PFSK-1 (cell line): ENCODE measurements around the gene OVOL3.

Source experiments
- FOXP2 ChIP-seq: optimal IDR thresholded peaks from 2 replicates; pipeline ENCODE3; 2011; ENCODE audit warnings: borderline replicate concordance, control low read depth, inconsistent platforms; ENCODE audit not compliant: insufficient read depth; ENCODE audit errors: extremely low read length, extremely low read depth
- POLR2AphosphoS5 ChIP-seq: IDR thresholded peaks from 2 replicates; pipeline ENCODE4 v1.6.1; 2012; ENCODE audit warnings: low read depth, mild to moderate bottlenecking, control low read depth, low read length, moderate library complexity
- SIN3A ChIP-seq: IDR thresholded peaks from 2 replicates; pipeline ENCODE4 v1.6.1; 2012; ENCODE audit warnings: mild to moderate bottlenecking, low read length, moderate library complexity, borderline replicate concordance; ENCODE audit not compliant: insufficient read depth
- TAF1 ChIP-seq: IDR thresholded peaks from 2 replicates; pipeline ENCODE4 v1.6.1; 2012; ENCODE audit warnings: low read length, control low read depth, borderline replicate concordance; ENCODE audit not compliant: insufficient read depth
- TF ChIP-seq, protein P1 (sequence below), 2 experiments: IDR thresholded peaks; 2 replicates each; pipeline versions ENCODE4 v1.6.1 to v1.8.0; 2011 to 2012; ENCODE audit warnings: low read depth in 2 of 2, low read length in 2 of 2, control low read depth in 1 of 2, inconsistent platforms in 1 of 2, mild to moderate bottlenecking in 1 of 2, moderate library complexity in 1 of 2; ENCODE audit not compliant: insufficient read depth in 1 of 2

The OVOL3 gene

DNA sequence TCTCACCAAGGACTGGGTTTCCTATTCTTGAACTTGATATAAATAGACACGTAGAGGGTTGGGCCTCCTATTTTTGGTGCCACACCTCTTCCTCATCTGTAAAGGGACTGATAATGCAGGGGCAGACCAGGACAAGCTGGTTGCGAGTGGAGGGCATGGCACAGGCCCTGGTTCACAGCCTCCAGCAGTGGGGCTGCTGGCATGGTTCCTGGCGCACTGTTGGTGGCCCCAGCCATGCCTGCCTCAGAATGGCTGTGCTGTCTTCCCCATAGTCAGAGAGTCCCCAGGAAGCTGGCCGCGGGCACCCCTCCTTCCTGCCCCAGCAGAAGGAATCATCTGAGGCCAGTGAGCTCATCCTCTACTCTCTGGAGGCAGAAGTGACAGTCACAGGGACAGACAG lies 10.5 kb upstream of the OVOL3 start:
- TF ChIP-seq FOXP2: no peak
- no peak for TF ChIP-seq SIN3A
- no peak for TF ChIP-seq POLR2AphosphoS5
- TF ChIP-seq, protein P1, sequence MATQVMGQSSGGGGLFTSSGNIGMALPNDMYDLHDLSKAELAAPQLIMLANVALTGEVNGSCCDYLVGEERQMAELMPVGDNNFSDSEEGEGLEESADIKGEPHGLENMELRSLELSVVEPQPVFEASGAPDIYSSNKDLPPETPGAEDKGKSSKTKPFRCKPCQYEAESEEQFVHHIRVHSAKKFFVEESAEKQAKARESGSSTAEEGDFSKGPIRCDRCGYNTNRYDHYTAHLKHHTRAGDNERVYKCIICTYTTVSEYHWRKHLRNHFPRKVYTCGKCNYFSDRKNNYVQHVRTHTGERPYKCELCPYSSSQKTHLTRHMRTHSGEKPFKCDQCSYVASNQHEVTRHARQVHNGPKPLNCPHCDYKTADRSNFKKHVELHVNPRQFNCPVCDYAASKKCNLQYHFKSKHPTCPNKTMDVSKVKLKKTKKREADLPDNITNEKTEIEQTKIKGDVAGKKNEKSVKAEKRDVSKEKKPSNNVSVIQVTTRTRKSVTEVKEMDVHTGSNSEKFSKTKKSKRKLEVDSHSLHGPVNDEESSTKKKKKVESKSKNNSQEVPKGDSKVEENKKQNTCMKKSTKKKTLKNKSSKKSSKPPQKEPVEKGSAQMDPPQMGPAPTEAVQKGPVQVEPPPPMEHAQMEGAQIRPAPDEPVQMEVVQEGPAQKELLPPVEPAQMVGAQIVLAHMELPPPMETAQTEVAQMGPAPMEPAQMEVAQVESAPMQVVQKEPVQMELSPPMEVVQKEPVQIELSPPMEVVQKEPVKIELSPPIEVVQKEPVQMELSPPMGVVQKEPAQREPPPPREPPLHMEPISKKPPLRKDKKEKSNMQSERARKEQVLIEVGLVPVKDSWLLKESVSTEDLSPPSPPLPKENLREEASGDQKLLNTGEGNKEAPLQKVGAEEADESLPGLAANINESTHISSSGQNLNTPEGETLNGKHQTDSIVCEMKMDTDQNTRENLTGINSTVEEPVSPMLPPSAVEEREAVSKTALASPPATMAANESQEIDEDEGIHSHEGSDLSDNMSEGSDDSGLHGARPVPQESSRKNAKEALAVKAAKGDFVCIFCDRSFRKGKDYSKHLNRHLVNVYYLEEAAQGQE (IDR thresholded peaks at IDR 0.05; ENCODE audit: insufficient read depth in 1 of 2, low read depth in 2 of 2, low read length in 2 of 2): no peak
- TF ChIP-seq TAF1: no peak

DNA sequence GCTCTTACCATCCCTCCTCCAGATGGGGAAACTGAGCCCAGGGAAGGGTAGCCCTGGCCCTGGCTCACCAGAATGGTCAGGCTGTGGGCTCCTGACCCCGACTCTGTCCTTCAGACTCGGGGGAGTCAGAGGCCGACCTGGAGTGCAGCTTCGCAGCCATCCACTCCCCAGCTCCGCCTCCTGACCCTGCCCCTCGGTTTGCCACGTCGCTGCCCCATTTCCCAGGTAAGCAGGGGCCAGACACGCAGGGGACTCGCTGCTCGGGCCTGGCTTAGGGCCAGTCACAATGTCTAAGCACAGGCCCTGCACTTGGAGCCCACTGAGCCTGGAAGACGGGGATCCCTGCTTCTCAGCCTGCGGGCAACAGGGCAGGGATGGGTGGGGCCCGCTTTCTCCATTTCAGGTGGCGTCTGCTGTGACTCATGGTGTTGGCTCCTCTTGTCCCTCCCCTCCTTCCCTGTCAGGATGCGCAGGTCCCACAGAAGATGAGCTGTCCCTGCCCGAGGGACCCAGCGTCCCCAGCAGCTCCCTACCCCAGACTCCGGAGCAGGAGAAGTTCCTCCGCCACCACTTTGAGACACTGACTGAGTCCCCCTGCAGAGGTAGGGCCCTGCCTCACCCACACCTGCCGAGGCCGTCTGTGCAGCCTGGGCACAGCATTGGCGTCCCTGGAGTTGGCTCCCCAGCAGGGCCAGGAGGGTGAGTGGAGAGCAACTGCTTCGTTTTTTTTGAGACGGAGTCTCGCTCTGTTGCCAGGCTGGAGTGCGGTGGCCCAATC lies 9.2 kb upstream of the OVOL3 start:
- TF ChIP-seq FOXP2 (no peak), SIN3A (no peak), POLR2AphosphoS5 (no peak), TAF1 (no peak)
- TF ChIP-seq, protein P1 (IDR thresholded peaks at IDR 0.05; ENCODE audit: insufficient read depth in 1 of 2, low read depth in 2 of 2, low read length in 2 of 2): no peak

DNA sequence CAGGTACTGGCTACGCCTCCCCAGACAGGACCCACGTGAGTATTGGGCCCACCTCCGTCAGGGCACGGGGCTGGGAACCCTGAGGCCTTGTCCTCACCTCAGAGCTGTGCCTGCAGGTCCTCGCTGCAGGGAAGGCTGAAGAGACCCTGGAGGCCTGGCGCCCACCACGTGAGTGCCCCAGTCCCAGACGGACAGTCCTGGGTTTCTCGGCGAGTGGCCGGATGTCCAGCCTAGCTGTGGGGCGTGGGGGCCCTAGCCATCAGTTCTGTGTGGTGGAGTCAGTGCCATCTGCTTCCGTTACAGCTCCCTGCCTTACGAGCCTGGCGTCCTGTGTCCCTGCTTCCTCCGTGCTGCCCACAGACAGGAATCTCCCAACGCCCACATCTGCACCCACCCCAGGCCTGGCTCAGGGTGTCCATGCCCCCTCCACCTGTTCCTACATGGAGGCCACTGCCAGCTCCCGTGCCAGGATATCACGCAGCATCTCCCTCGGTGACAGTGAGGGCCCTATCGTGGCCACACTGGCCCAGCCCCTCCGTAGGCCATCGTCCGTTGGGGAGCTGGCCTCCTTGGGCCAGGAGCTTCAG lies 7.8 kb upstream of the OVOL3 start:
- TF ChIP-seq TAF1 (no peak), FOXP2 (no peak), POLR2AphosphoS5 (no peak), SIN3A (no peak)
- TF ChIP-seq, protein P1 (IDR thresholded peaks at IDR 0.05; ENCODE audit: insufficient read depth in 1 of 2, low read depth in 2 of 2, low read length in 2 of 2): no peak

DNA sequence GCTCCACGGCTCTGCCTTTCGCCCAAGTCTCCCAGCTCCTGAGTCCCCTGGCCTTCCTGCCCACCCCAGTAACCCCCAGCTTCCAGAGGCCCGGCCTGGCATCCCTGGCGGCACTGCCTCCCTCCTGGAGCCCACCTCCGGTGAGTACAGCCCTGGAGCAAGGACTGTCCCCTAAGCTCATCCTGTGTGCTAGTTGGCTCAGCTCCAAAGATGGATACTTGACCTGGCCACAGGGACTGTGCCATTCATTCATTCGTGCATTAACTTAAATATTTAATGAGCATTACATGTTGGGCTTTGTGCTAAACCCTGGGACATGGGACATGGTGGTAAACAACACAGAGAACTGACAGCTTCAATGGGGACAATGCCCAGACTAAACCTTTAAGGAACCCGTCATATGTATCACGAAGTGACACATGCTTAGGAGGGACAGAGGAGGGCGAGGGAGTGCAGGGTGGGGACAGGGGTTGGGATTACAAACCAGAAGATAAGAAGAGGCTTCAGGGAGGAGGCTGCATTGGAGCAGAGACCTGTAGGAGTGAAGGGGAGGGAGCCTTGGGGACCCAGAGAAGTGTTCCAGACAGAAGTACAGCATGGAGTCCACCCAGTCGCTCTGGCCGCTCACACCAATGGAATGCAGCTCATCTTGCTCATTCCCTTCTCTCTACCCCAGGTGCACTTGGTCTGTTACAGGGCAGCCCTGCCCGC lies 6.9 kb upstream of the OVOL3 start:
- TF ChIP-seq, protein P1 (IDR thresholded peaks at IDR 0.05; ENCODE audit: insufficient read depth in 1 of 2, low read depth in 2 of 2, low read length in 2 of 2): no peak
